HEK293T (cell line): ENCODE data around the gene IER5.

Experiments
- ARNT ChIP-seq: fragments of 450-650 bp; IDR thresholded peaks from 2 replicates; pipeline ENCODE4 v1.6.1; 2017; ENCODE audit warnings: mild to moderate bottlenecking
- BHLHE40 ChIP-seq: fragments of 450-650 bp; IDR thresholded peaks from 2 replicates; pipeline ENCODE4 v1.6.1; 2016; ENCODE audit warnings: mild to moderate bottlenecking, moderate library complexity, borderline replicate concordance
- FOXA1 ChIP-seq: fragments of 450-650 bp; IDR thresholded peaks from 2 replicates; pipeline ENCODE4 v1.6.1; 2016; ENCODE audit warnings: mild to moderate bottlenecking
- FOXM1 ChIP-seq: fragments of 450-650 bp; IDR thresholded peaks from 2 replicates; pipeline ENCODE4 v1.6.1; 2017; ENCODE audit warnings: mild to moderate bottlenecking, borderline replicate concordance
- HDGF ChIP-seq: fragments of 450-650 bp; IDR thresholded peaks from 2 replicates; pipeline ENCODE4 v1.6.1; 2017; ENCODE audit warnings: antibody characterized with exemption, borderline replicate concordance
- L3MBTL2 ChIP-seq: fragments of 450-650 bp; conservative IDR thresholded peaks from 2 replicates; pipeline ENCODE4 v1.6.1; 2016; ENCODE audit warnings: mild to moderate bottlenecking
- NFRKB ChIP-seq: fragments of 450-650 bp; IDR thresholded peaks from 2 replicates; pipeline ENCODE4 v1.6.1; 2016; ENCODE audit warnings: mild to moderate bottlenecking, moderate library complexity
- SP1 ChIP-seq: fragments of 450-650 bp; IDR thresholded peaks from 2 replicates; pipeline ENCODE4 v1.6.1; 2017
- SUZ12 ChIP-seq: fragments of 450-650 bp; IDR thresholded peaks from 2 replicates; pipeline ENCODE4 v1.6.1; 2016; ENCODE audit warnings: mild to moderate bottlenecking
- TARDBP ChIP-seq: fragments of 450-650 bp; IDR thresholded peaks from 2 replicates; pipeline ENCODE4 v1.6.1; 2016
- TF ChIP-seq, protein P1 (sequence below): fragments of 450-650 bp; IDR thresholded peaks from 2 replicates; pipeline ENCODE4 v1.6.1; 2016

DNA sequence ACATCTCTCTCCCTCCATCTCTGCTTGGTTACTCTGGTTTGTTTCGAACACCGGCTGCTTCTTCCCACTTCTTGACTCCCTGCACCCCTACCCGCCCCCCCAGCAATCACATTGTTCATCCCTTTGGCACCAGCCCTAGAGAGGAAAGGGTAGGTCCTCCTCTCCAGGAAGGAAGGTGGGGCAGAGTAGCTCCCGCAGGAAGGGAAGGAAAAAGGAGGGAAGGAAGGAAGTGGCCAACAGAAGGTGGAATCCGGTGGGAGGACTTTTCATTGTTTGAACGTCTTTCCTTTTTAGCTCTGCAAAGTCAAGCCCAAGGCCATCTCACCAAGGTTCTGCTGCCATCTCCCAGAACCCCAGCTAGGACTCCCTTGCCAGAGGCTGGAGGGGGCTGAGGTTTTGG lies 18.0 kb downstream of the IER5 start:
- no peak for TF ChIP-seq TARDBP
- TF ChIP-seq, protein P1, sequence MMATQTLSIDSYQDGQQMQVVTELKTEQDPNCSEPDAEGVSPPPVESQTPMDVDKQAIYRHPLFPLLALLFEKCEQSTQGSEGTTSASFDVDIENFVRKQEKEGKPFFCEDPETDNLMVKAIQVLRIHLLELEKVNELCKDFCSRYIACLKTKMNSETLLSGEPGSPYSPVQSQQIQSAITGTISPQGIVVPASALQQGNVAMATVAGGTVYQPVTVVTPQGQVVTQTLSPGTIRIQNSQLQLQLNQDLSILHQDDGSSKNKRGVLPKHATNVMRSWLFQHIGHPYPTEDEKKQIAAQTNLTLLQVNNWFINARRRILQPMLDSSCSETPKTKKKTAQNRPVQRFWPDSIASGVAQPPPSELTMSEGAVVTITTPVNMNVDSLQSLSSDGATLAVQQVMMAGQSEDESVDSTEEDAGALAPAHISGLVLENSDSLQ: no peak
- no peak for TF ChIP-seq FOXA1
- TF ChIP-seq HDGF: no peak
- no peak for TF ChIP-seq BHLHE40
- no peak for TF ChIP-seq NFRKB
- TF ChIP-seq FOXM1: no peak
- TF ChIP-seq ARNT: no peak
- TF ChIP-seq SP1: no peak
- no peak for TF ChIP-seq SUZ12
- TF ChIP-seq L3MBTL2: no peak
